SK-N-MC (cell line): ENCODE results near the gene ARPC2.

Experiments
- EZH2 ChIP-seq: fragments of 200-600 bp; sonication (generic); IDR thresholded peaks from one replicate; pipeline ENCODE4 v1.6.1; 2017; ENCODE audit warnings: antibody characterized with exemption
- FOXP2 ChIP-seq: optimal IDR thresholded peaks from 2 replicates; pipeline ENCODE3; 2011; ENCODE audit warnings: mild to moderate bottlenecking, moderate library complexity; ENCODE audit not compliant: insufficient read depth; ENCODE audit errors: extremely low read length, control extremely low read depth
- POLR2AphosphoS5 ChIP-seq: IDR thresholded peaks from 2 replicates; pipeline ENCODE4 v1.6.1; 2012; ENCODE audit warnings: mild to moderate bottlenecking, low read depth, low read length, borderline replicate concordance

GRCh38 chr2:218228366-218229090 lies 11.5 kb downstream of the ARPC2 start:
- TF ChIP-seq POLR2AphosphoS5: no peak
- no peak for TF ChIP-seq EZH2
- no peak for TF ChIP-seq FOXP2
